Amygdala (tissue), 56 donors: ENCODE data around the gene YY1.
"Not testable (repeated sequence)": the region's sequence is repeated elsewhere in the genome, so short reads cannot be mapped to it uniquely, and the experiment has no call there.

Source experiments
- DNase-seq, 56 donors: peaks; one replicate each; lab custom pipeline; 2025; lab: John Stamatoyannopoulos, UW

Gene YY1

GRCh38 chr14:100292776-100293461 lies 54.0 kb downstream of the YY1 start:
- DNase-seq: no peak

- DNase-seq: no peak
Observed at GRCh38 chr14:100293497-100294212, 54.7 kb downstream of the YY1 start.

GRCh38 chr14:100294213-100294962 lies 55.4 kb downstream of the YY1 start:
- no peak for DNase-seq

- DNase-seq: no peak
Observed at GRCh38 chr14:100294963-100295330, 56.0 kb downstream of the YY1 start.

- no peak for DNase-seq
Observed at GRCh38 chr14:100295376-100296105, 56.6 kb downstream of the YY1 start.

- no peak for DNase-seq
Observed at GRCh38 chr14:100296106-100296651, 57.2 kb downstream of the YY1 start.

- not testable (repeated sequence) for DNase-seq
Observed at GRCh38 chr14:100296729-100297128, 57.8 kb downstream of the YY1 start.

- peak in 51 of 56 donors; percentile 14 to 87 (median 59) for DNase-seq
Observed at GRCh38 chr14:100297320-100298300, 58.7 kb downstream of the YY1 start.

GRCh38 chr14:100298551-100299237 lies 59.8 kb downstream of the YY1 start:
- DNase-seq: no peak

GRCh38 chr14:100299238-100299560 lies 60.3 kb downstream of the YY1 start:
- DNase-seq: no peak

GRCh38 chr14:100302616-100303015 lies 63.7 kb downstream of the YY1 start:
- no peak for DNase-seq

GRCh38 chr14:100303179-100303578 lies 64.2 kb downstream of the YY1 start:
- no peak for DNase-seq

GRCh38 chr14:100303925-100304324 lies 65.0 kb downstream of the YY1 start:
- no peak for DNase-seq

GRCh38 chr14:100304825-100305323 lies 65.9 kb downstream of the YY1 start:
- peak in 18 of 56 donors; percentile 15 to 53 (median 34) for DNase-seq

GRCh38 chr14:100305324-100306100 lies 66.6 kb downstream of the YY1 start:
- peak in 6 of 56 donors; percentile 14 to 48 (median 34) for DNase-seq

- peak in 55 of 56 donors; percentile 52 to 95 (median 82) for DNase-seq
Observed at GRCh38 chr14:100306101-100306997, 67.4 kb downstream of the YY1 start, which contains the start of gene SLC25A29. SLC25A29 (minus strand) TSS chr14:100306444; CDS start chr14:100306232, 212 bp downstream.
